A549 treated with GW870086 at 1 μM for 4 hours (cell line): ENCODE results near the gene MS4A5. TPM values are rescaled to one million over a fixed set of nuclear protein-coding genes. Genes with fewer than 3 reads are reported as not detected.

ENCODE experiments used
- total RNA-seq: library from RNA; stranded (reverse); fragments of 200-300 nt; extraction: Qiagen RNA extraction; gene quantifications from 5 replicates; pipeline ENCODE4 v1.2.3, GENCODE V29; 2022; ENCODE audit warnings: low read depth

MS4A5 gene
- total RNA-seq, result not detected in 5 replicates

GRCh38 chr11:60429272-60429671 is at the start of gene MS4A5:
MS4A5 (plus strand) TSS chr11:60429572; CDS start chr11:60429675, 103 bp downstream.

GRCh38 chr11:60396382-60396781 is 33.0 kb upstream of the MS4A5 start, which contains the start of gene MS4A14:
MS4A14 (plus strand) TSS chr11:60396459; CDS start chr11:60396579, 120 bp downstream.

GRCh38 chr11:60455531-60456042 is 26.2 kb downstream of the MS4A5 start, which contains the start of gene MS4A1:
MS4A1 (plus strand) TSS chr11:60455847; CDS start chr11:60462375, 6,528 bp downstream.

GRCh38 chr11:60492488-60493009 is 63.2 kb downstream of the MS4A5 start, which contains the start of gene MS4A12:
MS4A12 (plus strand) TSS chr11:60492778; CDS start chr11:60497319, 4,541 bp downstream.

Other genes with a start within 250 kb of the MS4A5 start
- gene MS4A6A, start 246.5 kb upstream of the MS4A5 start, total RNA-seq, result not detected in 5 replicates
- not detected in 5 replicates for gene MS4A4E, start 186.4 kb upstream of the MS4A5 start, total RNA-seq
- gene MS4A4A, start 148.9 kb upstream of the MS4A5 start, total RNA-seq, result not detected in 5 replicates
- not detected in 5 replicates for gene MS4A6E, start 102.3 kb upstream of the MS4A5 start, total RNA-seq
- gene MS4A7, start 51.0 kb upstream of the MS4A5 start, total RNA-seq, result not detected in 5 replicates
- not detected in 5 replicates for gene MS4A14, start 33.1 kb upstream of the MS4A5 start, total RNA-seq
- gene MS4A1, start 26.3 kb downstream of the MS4A5 start, total RNA-seq, result not detected in 5 replicates
- not detected in 5 replicates for gene MS4A12, start 63.2 kb downstream of the MS4A5 start, total RNA-seq
- gene MS4A13, start 85.8 kb downstream of the MS4A5 start, total RNA-seq, result not detected in 5 replicates